ENCODE measurements around the gene EMD. TPM values are rescaled to one million over a fixed set of nuclear protein-coding genes. Genes with fewer than 3 reads are reported as not detected.
A peak's percentile ranks its signal among the peaks of the same experiment; 100 is the strongest.

EMD gene
- total and polyA plus RNA-seq, 2 of the 13 experiments (the other 11 are each of a cell fraction or from before 2014, with no cell fraction given): 14.5 to 14.9 TPM

- TF ChIP-seq ZNF574 (CRISPR knock-in tag; IDR thresholded peaks at IDR 0.05): peak; percentile 40; the same call in 1 of the 2 replicates
- TF ChIP-seq HDAC6 (IDR thresholded peaks at IDR 0.05; ENCODE audit: low read depth, low read length): no peak
- no peak for TF ChIP-seq ZSCAN30 (CRISPR knock-in tag; IDR thresholded peaks at IDR 0.05)
- no peak for TF ChIP-seq JARID2 (CRISPR knock-in tag; IDR thresholded peaks at IDR 0.05; ENCODE audit: insufficient replicate concordance)
- TF ChIP-seq ZNF766 (CRISPR knock-in tag; IDR thresholded peaks at IDR 0.05; ENCODE audit: borderline replicate concordance): no peak
- no peak for TF ChIP-seq CBX2 (IDR thresholded peaks at IDR 0.05; ENCODE audit: low read depth, low read length)
- no peak for TF ChIP-seq CBX2 (CRISPR knock-in tag; IDR thresholded peaks at IDR 0.05; ENCODE audit: low read depth)
- no peak for TF ChIP-seq ZNF709 (CRISPR knock-in tag; IDR thresholded peaks at IDR 0.05)
- peak; percentile 91 for TF ChIP-seq POLR2G (IDR thresholded peaks at IDR 0.05; ENCODE audit: low read depth, low read length)
- no peak for TF ChIP-seq ZBTB14 (CRISPR knock-in tag; IDR thresholded peaks at IDR 0.05)
- TF ChIP-seq ZNF136 (CRISPR knock-in tag; IDR thresholded peaks at IDR 0.05; ENCODE audit: low read depth): no peak
- TF ChIP-seq TERF1 (CRISPR knock-in tag; IDR thresholded peaks at IDR 0.05): no peak
- peak; percentile 70 for TF ChIP-seq SAP130 (CRISPR knock-in tag; IDR thresholded peaks at IDR 0.05; ENCODE audit: low read depth)
- TF ChIP-seq ZNF44 (CRISPR knock-in tag; IDR thresholded peaks at IDR 0.05): no peak
- TF ChIP-seq DBP (CRISPR knock-in tag; IDR thresholded peaks at IDR 0.05; ENCODE audit: not compliant biosample characterization): no peak
- TF ChIP-seq PRDM4 (CRISPR knock-in tag; IDR thresholded peaks at IDR 0.05; ENCODE audit: borderline replicate concordance): no peak
- no peak for TF ChIP-seq ZNF263 (CRISPR knock-in tag; IDR thresholded peaks at IDR 0.05)
- TF ChIP-seq ZNF343 (CRISPR knock-in tag; IDR thresholded peaks at IDR 0.05): no peak
- TF ChIP-seq ZNF570 (CRISPR knock-in tag; IDR thresholded peaks at IDR 0.05; ENCODE audit: borderline replicate concordance): no peak
- peak; percentile 75 for TF ChIP-seq AGO1 (IDR thresholded peaks at IDR 0.05; ENCODE audit: low read depth, low read length, poor library complexity, severe bottlenecking)
These were observed 22.1 kb downstream of the EMD start (continued) for GRCh38 chrX:154401045-154401799.
